Thoracic aorta (tissue), 2 donors: ENCODE results near the gene LRP6. TPM values are rescaled to one million over a fixed set of nuclear protein-coding genes. Genes with fewer than 3 reads are reported as not detected.

Source experiments
- ATAC-seq: fragments of 150-250 bp; one replicate; pipeline ENCODE4 v1.8.0; 2017; ENCODE audit warnings: low read depth; ENCODE audit not compliant: insufficient number of reproducible peaks, low FRiP score
- DNase-seq: peaks from one replicate; pipeline ENCODE4 v3.0.0-alpha.2; 2020; ENCODE audit warnings: low spot score
- H3K27ac ChIP-seq, 2 donors: fragments of 200-600 bp; sonication (generic); 1 replicate in 1 of 2; 2 replicates in 1 of 2; pipeline ENCODE4 v1.5.1; 2016; ENCODE audit warnings: mild to moderate bottlenecking in 2 of 2, moderate library complexity in 2 of 2
- H3K27me3 ChIP-seq: fragments of 200-600 bp; sonication (generic); replicated peaks from 2 replicates; pipeline ENCODE4 v1.6.0; 2016; ENCODE audit warnings: mild to moderate bottlenecking; ENCODE audit not compliant: insufficient read depth
- H3K36me3 ChIP-seq: fragments of 200-600 bp; sonication (generic); one replicate; pipeline ENCODE4 v1.5.1; 2016
- H3K4me1 ChIP-seq, 2 donors: fragments of 200-600 bp; sonication (generic); 1 replicate in 1 of 2; 2 replicates in 1 of 2; pipeline versions ENCODE4 v1.5.1 to v1.6.0; 2016; ENCODE audit warnings: low read depth in 2 of 2, mild to moderate bottlenecking in 1 of 2; ENCODE audit not compliant: control insufficient read depth in 1 of 2
- H3K4me3 ChIP-seq: fragments of 200-600 bp; sonication (generic); 2 replicates; pipeline ENCODE4 v1.5.1; 2016; ENCODE audit warnings: mild to moderate bottlenecking
- H3K9me3 ChIP-seq: fragments of 200-600 bp; sonication (generic); 2 replicates; pipeline ENCODE4 v1.5.1; 2016
- CTCF ChIP-seq: fragments of 200-600 bp; sonication (generic); IDR thresholded peaks from one replicate; pipeline ENCODE4 v1.5.1; 2019; ENCODE audit warnings: antibody characterized with exemption
- total RNA-seq, 2 donors: library from RNA; depleted of rRNA; stranded (reverse); fragments of >200 nt; gene quantifications; one replicate each; pipeline versions ENCODE4 v1.1.0 to v1.2.3, GENCODE V29; 2016

Gene LRP6
- total RNA-seq, 2 donors from 2014 or later = 39.9 to 41.5 TPM

GRCh38 chr12:12210416-12210815 is 56.4 kb downstream of the LRP6 start:
- DNase-seq (no peak), ATAC-seq (no peak)
- no peaks in the 10 kb centered on the region for H3K27me3 ChIP-seq
- no peaks in the 10 kb centered on the region for H3K9me3 ChIP-seq
- no peaks in the 10 kb centered on the region for H3K4me1 ChIP-seq
- H3K27ac ChIP-seq = no peak overlapping the region
- TF ChIP-seq CTCF = no peak
- H3K36me3 ChIP-seq = no peaks in the 10 kb centered on the region
- H3K4me3 ChIP-seq = no peak overlapping the region

- no peak for TF ChIP-seq CTCF
- Histone ChIP-seq H3K36me3 (no peaks in the 10 kb centered on the region), H3K4me3 (no peak overlapping the region), H3K27ac (no peak overlapping the region), H3K4me1 (no peaks in the 10 kb centered on the region), H3K9me3 (no peaks in the 10 kb centered on the region), H3K27me3 (no peaks in the 10 kb centered on the region)
- DNase-seq = no peak
- ATAC-seq = no peak
Observed at GRCh38 chr12:12209675-12210074, 57.2 kb downstream of the LRP6 start.

GRCh38 chr12:12209043-12209442 is 57.8 kb downstream of the LRP6 start:
- Histone ChIP-seq H3K9me3 (no peaks in the 10 kb centered on the region), H3K4me3 (no peak overlapping the region), H3K27ac (no peak overlapping the region), H3K4me1 (no peaks in the 10 kb centered on the region), H3K27me3 (no peaks in the 10 kb centered on the region), H3K36me3 (no peaks in the 10 kb centered on the region)
- ATAC-seq (no peak), DNase-seq (no peak)
- no peak for TF ChIP-seq CTCF

DNA sequence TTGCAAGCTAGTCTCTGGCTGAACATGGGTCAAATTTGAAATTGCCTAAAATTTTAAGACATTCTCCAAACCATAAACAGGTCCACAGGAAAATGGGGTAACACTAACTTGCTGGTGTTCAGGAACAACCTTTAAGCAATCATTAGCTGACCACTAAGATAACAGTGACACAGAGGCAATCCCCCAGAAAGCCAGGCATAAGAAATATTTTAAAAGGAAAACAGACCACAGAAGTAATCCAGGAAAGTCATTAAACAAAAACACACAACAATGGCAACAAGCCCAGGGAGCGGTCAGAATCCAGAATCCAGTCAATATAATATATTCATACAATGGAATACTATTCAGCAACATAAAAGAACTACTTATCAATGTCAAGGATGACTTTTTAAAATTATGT is 59.1 kb downstream of the LRP6 start:
- TF ChIP-seq CTCF = no peak
- Histone ChIP-seq H3K9me3 (no peaks in the 10 kb centered on the region), H3K27ac (no peak overlapping the region), H3K4me1 (no peaks in the 10 kb centered on the region), H3K27me3 (no peaks in the 10 kb centered on the region), H3K4me3 (no peak overlapping the region), H3K36me3 (no peaks in the 10 kb centered on the region)
- no peak for DNase-seq
- no peak for ATAC-seq

DNA sequence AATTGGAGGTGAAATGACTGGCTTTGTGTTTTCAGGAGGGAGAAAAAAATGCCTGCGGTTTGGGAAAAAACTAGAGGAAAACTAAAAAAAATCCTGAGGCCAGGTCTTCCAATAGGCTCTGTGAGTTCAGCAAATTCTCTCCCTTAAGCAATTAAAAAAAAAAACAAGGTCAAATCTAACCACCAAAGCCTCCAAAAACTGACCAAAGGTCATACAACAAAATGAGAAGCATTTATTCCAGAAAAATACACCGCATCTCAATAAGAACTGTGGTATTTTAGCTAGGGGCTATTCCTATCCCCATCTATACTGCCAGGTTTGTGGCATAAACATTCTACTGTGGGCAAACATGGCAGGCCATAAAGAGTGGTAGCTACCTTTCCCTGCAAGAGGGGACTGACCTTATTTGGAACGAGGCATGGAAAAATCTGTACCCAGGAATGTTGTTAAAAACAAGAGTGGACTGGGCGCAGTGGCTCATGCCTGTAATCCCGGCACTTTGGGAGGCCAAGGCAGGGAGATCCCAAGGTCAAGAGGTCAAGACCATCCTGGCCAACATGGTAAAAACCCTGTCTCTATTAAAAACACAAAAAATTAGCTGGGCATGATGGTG is 60.0 kb downstream of the LRP6 start:
- H3K27me3 ChIP-seq = no peaks in the 10 kb centered on the region
- DNase-seq = no peak

More for the DNA sequence above, 60.0 kb downstream of the LRP6 start:
- Histone ChIP-seq H3K4me1 (no peaks in the 10 kb centered on the region), H3K36me3 (peaks cover 4% of the 10 kb centered on the region), H3K4me3 (no peak overlapping the region), H3K27ac (no peak overlapping the region), H3K9me3 (no peaks in the 10 kb centered on the region)
- no peak for ATAC-seq
- no peak for TF ChIP-seq CTCF
